GM12891 (cell line): ENCODE measurements around the gene CFAP53.

ENCODE experiments used
- POLR2A ChIP-seq: IDR thresholded peaks from 2 replicates; pipeline ENCODE4 v1.6.1; 2011; ENCODE audit warnings: low read depth, low read length, control low read depth
- POLR2AphosphoS5 ChIP-seq: IDR thresholded peaks from 2 replicates; pipeline ENCODE4 v1.6.1; 2011; ENCODE audit warnings: low read depth, low read length, control low read depth

DNA sequence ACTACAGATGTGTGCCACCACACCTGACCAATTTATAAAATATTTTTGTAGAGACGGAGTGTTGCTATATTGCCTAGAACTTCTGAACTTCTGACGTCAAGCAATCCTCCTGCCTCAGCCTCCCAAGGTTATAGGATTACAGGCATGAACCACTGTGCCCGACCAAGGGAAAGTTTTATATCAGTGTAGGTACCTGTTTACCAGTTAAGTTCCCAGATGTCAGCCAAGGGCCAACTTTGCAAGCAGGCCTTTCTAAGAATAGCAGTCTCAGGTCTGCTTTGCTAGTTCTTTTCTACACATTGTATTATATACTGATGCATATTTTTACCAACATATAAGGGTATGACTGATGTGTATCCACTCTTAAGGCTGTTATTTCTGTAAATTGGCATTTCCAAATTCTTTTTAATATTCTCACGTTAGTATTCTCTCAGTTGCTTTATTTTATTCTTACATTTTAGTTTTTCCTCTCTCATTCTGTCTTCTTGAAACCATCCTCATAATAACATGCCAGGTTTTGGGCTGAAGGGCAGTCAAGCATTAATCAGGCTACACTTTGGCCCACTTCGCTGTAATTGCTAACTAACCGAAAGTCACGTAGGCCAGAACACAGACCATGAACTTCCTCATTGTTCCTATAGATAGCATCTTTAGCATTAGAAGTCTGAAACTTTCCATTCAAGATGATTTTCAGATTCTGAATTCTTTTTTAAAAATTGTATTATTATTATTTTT lies 46.2 kb upstream of the CFAP53 start:
- no peak for TF ChIP-seq POLR2AphosphoS5
- no peak for TF ChIP-seq POLR2A
